Endodermal cell (in vitro differentiated cells): ENCODE results near the gene LRRC27. TPM values are rescaled to one million over a fixed set of nuclear protein-coding genes. Genes with fewer than 3 reads are reported as not detected.

Experiments
- DNase-seq: peaks from one replicate; pipeline ENCODE4 v3.0.0-alpha.2; 2017
- H3K27ac ChIP-seq: 2 replicates; pipeline ENCODE4 v1.5.1; 2013; ENCODE audit warnings: mild to moderate bottlenecking, low read depth, low read length, moderate library complexity
- H3K27me3 ChIP-seq: 2 replicates; pipeline ENCODE4 v1.6.1; 2013; ENCODE audit warnings: mild to moderate bottlenecking, low read length, moderate library complexity; ENCODE audit not compliant: insufficient read depth, control insufficient read depth, poor library complexity, severe bottlenecking
- H3K36me3 ChIP-seq: 2 replicates; pipeline ENCODE4 v1.7.0; 2013; ENCODE audit warnings: mild to moderate bottlenecking, low read length, moderate library complexity; ENCODE audit not compliant: control insufficient read depth, insufficient read depth
- H3K4me1 ChIP-seq: one replicate; pipeline ENCODE4 v1.7.0; 2013; ENCODE audit warnings: low read length; ENCODE audit not compliant: control insufficient read depth, insufficient read depth
- H3K4me3 ChIP-seq: 2 replicates; pipeline ENCODE4 v1.5.1; 2013; ENCODE audit warnings: mild to moderate bottlenecking, low read length, moderate library complexity
- H3K9ac ChIP-seq: 2 replicates; pipeline ENCODE4 v1.6.1; 2013; ENCODE audit warnings: mild to moderate bottlenecking, low read length, moderate library complexity; ENCODE audit not compliant: poor library complexity, severe bottlenecking; ENCODE audit errors: extremely low read depth
- H3K9me3 ChIP-seq: 2 replicates; pipeline ENCODE4 v1.6.1; 2013; ENCODE audit warnings: mild to moderate bottlenecking, low read length, moderate library complexity; ENCODE audit not compliant: control insufficient read depth
- H3K27ac Mint-ChIP-seq: 2 replicates; pipeline ENCODE4 v1.8.0; 2020; ENCODE audit warnings: mixed read lengths
- H3K27me3 Mint-ChIP-seq: 2 replicates; pipeline ENCODE4 v1.8.0; 2021; ENCODE audit warnings: mild to moderate bottlenecking, mixed read lengths; ENCODE audit not compliant: insufficient read depth
- H3K36me3 Mint-ChIP-seq: 2 replicates; pipeline ENCODE4 v1.8.0; 2020; ENCODE audit warnings: low read depth, mixed read lengths
- H3K4me1 Mint-ChIP-seq: 2 replicates; pipeline ENCODE4 v1.8.0; 2020; ENCODE audit warnings: mixed read lengths
- H3K4me3 Mint-ChIP-seq: 2 replicates; pipeline ENCODE4 v1.8.0; 2020; ENCODE audit warnings: mild to moderate bottlenecking, moderate library complexity, mixed read lengths
- H3K9me3 Mint-ChIP-seq: 2 replicates; pipeline ENCODE4 v1.8.0; 2020; ENCODE audit warnings: mild to moderate bottlenecking, mixed read lengths
- CTCF ChIP-seq: fragments of 200-600 bp; sonication (generic); conservative IDR thresholded peaks from 2 replicates; pipeline ENCODE4 v1.5.0; 2021; ENCODE audit warnings: antibody characterized with exemption, mild to moderate bottlenecking
- WGBS, 2 experiments: methylation state at CpG; one replicate each; pipeline versions ENCODE4 v1.1.5 to v1.1.7; 2013; ENCODE audit warnings: missing lambda C conversion rate in 2 of 2, mixed read lengths in 1 of 2; ENCODE audit not compliant: insufficient coverage in 1 of 2, insufficient read length in 1 of 2; 5-methylcytosine and 5-hydroxymethylcytosine counted together
- total RNA-seq, 2 donors: library from RNA; stranded (reverse); fragmentation: NEBNext Ultra II Directional in 1 of 2; extraction: Animal tissue kit (Norgen Biotek cat#: 25700) in 1 of 2; gene quantifications; 2 replicates in 1 of 2; 3 replicates in 1 of 2; pipeline ENCODE4 v1.2.1, GENCODE V29; 2021

The LRRC27 gene
- total RNA-seq, 2 donors from 2014 or later, result 10.3 to 14.6 TPM

- H3K4me3 ChIP-seq, result no peak overlapping the region
- H3K27me3 ChIP-seq, result no peaks in the 10 kb centered on the region
- no peak overlapping the region for H3K27ac ChIP-seq
- Mint-ChIP-seq H3K27me3 (peaks cover 12% of the 10 kb centered on the region), H3K27ac (no peak overlapping the region), H3K9me3 (no peaks in the 10 kb centered on the region), H3K36me3 (no peaks in the 10 kb centered on the region), H3K4me1 (no peaks in the 10 kb centered on the region), H3K4me3 (no peak overlapping the region)
- H3K4me1 ChIP-seq, result no peaks in the 10 kb centered on the region
- DNase-seq, result peak; percentile 45
- no peak for TF ChIP-seq CTCF
- no peaks in the 10 kb centered on the region for H3K9me3 ChIP-seq
- WGBS, 2 experiments, result 92 to 94% methylated on average over 30 to 34 of the region's 34 CpGs
- no peak overlapping the region for H3K9ac ChIP-seq
- no peaks in the 10 kb centered on the region for H3K36me3 ChIP-seq
These were observed 32.3 kb upstream of the LRRC27 start for GRCh38 chr10:132299371-132300336.

- Mint-ChIP-seq H3K27me3 (peaks cover 22% of the 10 kb centered on the region), H3K27ac (no peak overlapping the region), H3K9me3 (peaks cover 3% of the 10 kb centered on the region), H3K36me3 (peaks cover 1% of the 10 kb centered on the region), H3K4me3 (no peak overlapping the region), H3K4me1 (no peaks in the 10 kb centered on the region)
- H3K9me3 ChIP-seq, result peaks cover 1% of the 10 kb centered on the region
- TF ChIP-seq CTCF, result no peak
- no peak overlapping the region for H3K27ac ChIP-seq
- no peak overlapping the region for H3K9ac ChIP-seq
- no peaks in the 10 kb centered on the region for H3K36me3 ChIP-seq
- no peak overlapping the region for H3K4me3 ChIP-seq
- peaks cover 4% of the 10 kb centered on the region for H3K27me3 ChIP-seq
- 82 to 83% methylated on average over 8 to 10 of the region's 10 CpGs for WGBS, 2 experiments
- H3K4me1 ChIP-seq, result no peaks in the 10 kb centered on the region
- DNase-seq, result peak; percentile 40
These were observed 31.4 kb upstream of the LRRC27 start for GRCh38 chr10:132300582-132300981.

GRCh38 chr10:132301371-132302330, 30.3 kb upstream of the LRRC27 start:
- Histone ChIP-seq H3K27me3 (peaks cover 15% of the 10 kb centered on the region), H3K27ac (no peak overlapping the region), H3K36me3 (no peaks in the 10 kb centered on the region), H3K9ac (no peak overlapping the region), H3K4me3 (no peak overlapping the region), H3K4me1 (no peaks in the 10 kb centered on the region), H3K9me3 (peaks cover 12% of the 10 kb centered on the region)
- Mint-ChIP-seq H3K4me1 (no peaks in the 10 kb centered on the region), H3K27me3 (peaks cover 32% of the 10 kb centered on the region), H3K9me3 (peaks cover 14% of the 10 kb centered on the region), H3K36me3 (peaks cover 6% of the 10 kb centered on the region), H3K4me3 (no peak overlapping the region), H3K27ac (no peak overlapping the region)
- peak; percentile 36 for DNase-seq
- no peak for TF ChIP-seq CTCF
- WGBS, 2 experiments, result 92 to 93% methylated on average over 31 to 38 of the region's 38 CpGs
